ENCODE data around the gene PIK3R2. TPM values are rescaled to one million over a fixed set of nuclear protein-coding genes. Genes with fewer than 3 reads are reported as not detected.

PIK3R2 gene
- total and polyA plus RNA-seq, 4 donors: 14.1 to 134 (median 76.1) TPM

GRCh38 chr19:18121166-18121565 lies 31.8 kb upstream of the PIK3R2 start:
- no peak overlapping the region for H3K27ac ChIP-seq (ENCODE audit: low read depth, low read length)
- no peak for DNase-seq (ENCODE audit: low read depth in 4 of 6, low spot score in 6 of 6)
- H3K4me3 ChIP-seq (ENCODE audit: low read depth, low read length): no peak overlapping the region
- H3K27me3 ChIP-seq (ENCODE audit: control insufficient read depth, insufficient read depth, low read length): no peaks in the 10 kb centered on the region
- peaks cover 48% of the 10 kb centered on the region for H3K36me3 ChIP-seq (ENCODE audit: control insufficient read depth, insufficient read depth, low read length)
- no peaks in the 10 kb centered on the region for H3K9me3 ChIP-seq (ENCODE audit: control insufficient read depth, insufficient read depth, low read length)
- peaks cover 38% of the 10 kb centered on the region for H3K4me1 ChIP-seq (ENCODE audit: control insufficient read depth, insufficient read depth, low read length)
- 96% methylated on average over 4 of the region's 5 CpGs for WGBS (ENCODE audit: insufficient coverage)

DNA sequence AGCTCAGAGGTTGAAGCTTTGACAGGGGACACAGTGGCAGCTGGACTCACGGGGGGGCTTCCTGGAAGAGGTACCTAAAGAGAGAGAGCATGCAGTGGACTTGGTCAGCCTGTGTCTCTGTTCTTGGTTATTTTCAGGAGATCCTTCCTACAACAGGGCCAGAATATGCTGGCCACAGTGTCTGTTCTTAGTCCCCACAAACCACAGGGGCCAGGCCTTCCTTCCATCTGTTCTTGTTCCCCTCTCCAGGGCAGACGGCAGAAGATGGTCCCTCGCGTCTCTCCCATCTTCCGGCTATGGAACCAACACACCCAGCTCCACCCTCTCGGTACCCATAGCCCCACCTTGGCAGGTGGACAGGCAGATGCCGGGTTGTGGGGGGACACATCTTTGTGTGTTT lies 30.5 kb upstream of the PIK3R2 start:
- Histone ChIP-seq H3K27ac (ENCODE audit: low read depth, low read length) (no peak overlapping the region), H3K4me3 (ENCODE audit: low read depth, low read length) (no peak overlapping the region), H3K36me3 (ENCODE audit: control insufficient read depth, insufficient read depth, low read length) (peaks cover 54% of the 10 kb centered on the region), H3K9me3 (ENCODE audit: control insufficient read depth, insufficient read depth, low read length) (no peaks in the 10 kb centered on the region), H3K27me3 (ENCODE audit: control insufficient read depth, insufficient read depth, low read length) (no peaks in the 10 kb centered on the region), H3K4me1 (ENCODE audit: control insufficient read depth, insufficient read depth, low read length) (peaks cover 34% of the 10 kb centered on the region)
- no peak for DNase-seq (ENCODE audit: low read depth in 4 of 6, low spot score in 6 of 6)
- WGBS (ENCODE audit: insufficient coverage): 71% methylated on average over 1 of the region's 7 CpGs

GRCh38 chr19:18122860-18123795 lies 29.8 kb upstream of the PIK3R2 start:
- no peak overlapping the region for H3K4me3 ChIP-seq (ENCODE audit: low read depth, low read length)
- H3K9me3 ChIP-seq (ENCODE audit: control insufficient read depth, insufficient read depth, low read length): no peaks in the 10 kb centered on the region
- no peaks in the 10 kb centered on the region for H3K27me3 ChIP-seq (ENCODE audit: control insufficient read depth, insufficient read depth, low read length)
- H3K27ac ChIP-seq (ENCODE audit: low read depth, low read length): no peak overlapping the region
- peaks cover 32% of the 10 kb centered on the region for H3K4me1 ChIP-seq (ENCODE audit: control insufficient read depth, insufficient read depth, low read length)
- 81% methylated on average over 25 of the region's 27 CpGs for WGBS (ENCODE audit: insufficient coverage)
- H3K36me3 ChIP-seq (ENCODE audit: control insufficient read depth, insufficient read depth, low read length): peaks cover 61% of the 10 kb centered on the region
- DNase-seq (ENCODE audit: low read depth in 4 of 6, low spot score in 6 of 6): no peak

DNA sequence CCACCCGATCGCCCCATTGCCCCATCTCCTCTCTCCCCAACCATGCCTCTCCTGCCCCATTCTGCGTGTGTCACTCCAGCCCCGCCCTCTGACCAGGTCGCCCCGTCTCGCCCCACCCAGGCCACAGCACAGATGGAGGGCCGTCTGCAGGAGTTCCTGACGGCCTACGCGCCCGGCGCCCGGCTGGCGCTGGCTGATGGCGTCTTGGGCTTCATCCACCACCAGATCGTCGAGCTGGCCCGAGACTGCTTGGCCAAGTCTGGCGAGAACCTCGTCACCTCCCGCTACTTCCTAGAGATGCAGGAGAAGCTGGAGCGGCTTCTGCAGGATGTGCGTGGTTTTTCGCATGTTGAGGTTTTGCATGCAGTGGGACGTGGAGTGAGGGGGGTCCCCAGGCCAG lies 29.1 kb upstream of the PIK3R2 start:
- H3K27ac ChIP-seq (ENCODE audit: low read depth, low read length): no peak overlapping the region
- H3K4me1 ChIP-seq (ENCODE audit: control insufficient read depth, insufficient read depth, low read length): peaks cover 25% of the 10 kb centered on the region
- 87% methylated on average over 26 of the region's 26 CpGs for WGBS (ENCODE audit: insufficient coverage)
- DNase-seq (ENCODE audit: low read depth in 4 of 6, low spot score in 6 of 6): no peak
- peaks cover 68% of the 10 kb centered on the region for H3K36me3 ChIP-seq (ENCODE audit: control insufficient read depth, insufficient read depth, low read length)
- H3K4me3 ChIP-seq (ENCODE audit: low read depth, low read length): no peak overlapping the region
- no peaks in the 10 kb centered on the region for H3K27me3 ChIP-seq (ENCODE audit: control insufficient read depth, insufficient read depth, low read length)
- H3K9me3 ChIP-seq (ENCODE audit: control insufficient read depth, insufficient read depth, low read length): no peaks in the 10 kb centered on the region

DNA sequence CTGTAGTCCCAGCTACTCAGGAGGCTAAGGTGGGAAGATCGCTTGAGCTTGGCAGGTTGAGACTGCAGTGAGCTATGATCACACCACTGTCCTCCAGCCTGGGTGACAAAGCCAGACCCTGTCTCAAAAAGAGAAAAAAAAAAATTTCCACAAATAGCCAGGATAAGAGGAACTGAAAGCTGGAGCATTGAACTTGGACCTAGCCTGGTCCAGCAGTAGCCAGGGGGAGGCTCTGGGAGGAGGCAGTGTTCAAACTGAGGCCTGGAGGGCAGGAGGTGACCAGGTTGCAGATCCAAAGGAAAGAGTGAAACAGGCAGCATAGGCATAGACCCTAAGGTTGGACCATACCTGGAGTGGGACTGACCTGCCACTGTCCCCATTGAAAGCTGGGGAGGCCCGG lies 26.9 kb upstream of the PIK3R2 start:
- peaks cover 14% of the 10 kb centered on the region for H3K4me1 ChIP-seq (ENCODE audit: control insufficient read depth, insufficient read depth, low read length)
- no peaks in the 10 kb centered on the region for H3K9me3 ChIP-seq (ENCODE audit: control insufficient read depth, insufficient read depth, low read length)
- no peak overlapping the region for H3K4me3 ChIP-seq (ENCODE audit: low read depth, low read length)
- no peaks in the 10 kb centered on the region for H3K27me3 ChIP-seq (ENCODE audit: control insufficient read depth, insufficient read depth, low read length)
- WGBS (ENCODE audit: insufficient coverage): 93% methylated on average over 1 of the region's 2 CpGs
- no peak for DNase-seq (ENCODE audit: low read depth in 4 of 6, low spot score in 6 of 6)
- no peak overlapping the region for H3K27ac ChIP-seq (ENCODE audit: low read depth, low read length)
- H3K36me3 ChIP-seq (ENCODE audit: control insufficient read depth, insufficient read depth, low read length): peaks cover 91% of the 10 kb centered on the region

DNA sequence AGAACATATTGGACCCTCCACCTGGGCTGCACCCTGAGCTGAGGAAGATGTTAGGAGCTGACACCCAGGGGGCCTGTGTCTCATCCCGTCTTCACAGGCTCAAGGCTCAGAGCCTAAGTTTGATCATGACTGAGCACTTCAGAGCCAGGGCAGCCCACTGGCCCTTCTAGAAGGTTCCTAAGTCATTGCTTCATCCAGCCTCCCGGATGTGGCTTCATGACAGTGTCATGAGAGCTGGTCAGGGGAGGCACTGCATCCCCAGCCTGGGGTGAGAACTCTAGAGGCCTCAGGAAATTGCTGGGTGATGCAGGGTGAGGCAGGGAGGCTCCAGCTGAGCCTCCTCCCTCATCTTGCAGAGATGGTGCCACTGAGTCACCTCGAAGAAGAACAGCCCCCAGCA lies 24.9 kb upstream of the PIK3R2 start:
- H3K4me3 ChIP-seq (ENCODE audit: low read depth, low read length): no peak overlapping the region
- H3K36me3 ChIP-seq (ENCODE audit: control insufficient read depth, insufficient read depth, low read length): peaks cover 87% of the 10 kb centered on the region
- peaks cover 5% of the 10 kb centered on the region for H3K4me1 ChIP-seq (ENCODE audit: control insufficient read depth, insufficient read depth, low read length)
- no peaks in the 10 kb centered on the region for H3K9me3 ChIP-seq (ENCODE audit: control insufficient read depth, insufficient read depth, low read length)
- H3K27ac ChIP-seq (ENCODE audit: low read depth, low read length): no peak overlapping the region
- no peak for DNase-seq (ENCODE audit: low read depth in 4 of 6, low spot score in 6 of 6)
- 92% methylated on average over 3 of the region's 3 CpGs for WGBS (ENCODE audit: insufficient coverage)
- no peaks in the 10 kb centered on the region for H3K27me3 ChIP-seq (ENCODE audit: control insufficient read depth, insufficient read depth, low read length)

DNA sequence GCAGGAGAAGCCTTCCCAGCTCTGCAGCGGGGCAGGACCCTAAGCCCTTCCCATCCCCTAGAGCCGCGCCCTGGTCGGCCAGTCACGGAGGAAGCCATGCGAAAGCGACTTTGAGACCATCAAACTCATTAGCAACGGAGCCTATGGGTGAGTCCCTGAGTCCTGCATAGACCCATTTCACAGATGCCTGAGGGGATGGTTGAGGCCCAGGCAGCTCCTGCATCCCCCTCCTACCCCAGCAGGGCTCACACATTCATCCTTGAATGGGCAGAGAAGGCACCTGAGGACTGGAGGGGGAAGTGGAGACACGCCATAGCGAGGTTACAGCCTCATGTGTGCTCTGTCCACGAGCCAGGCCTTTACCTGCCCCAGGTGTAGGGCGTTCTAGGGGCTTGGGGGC lies 24.2 kb upstream of the PIK3R2 start:
- no peaks in the 10 kb centered on the region for H3K9me3 ChIP-seq (ENCODE audit: control insufficient read depth, insufficient read depth, low read length)
- no peak for DNase-seq (ENCODE audit: low read depth in 4 of 6, low spot score in 6 of 6)
- H3K4me3 ChIP-seq (ENCODE audit: low read depth, low read length): no peak overlapping the region
- H3K27ac ChIP-seq (ENCODE audit: low read depth, low read length): no peak overlapping the region
- no peaks in the 10 kb centered on the region for H3K4me1 ChIP-seq (ENCODE audit: control insufficient read depth, insufficient read depth, low read length)
- H3K27me3 ChIP-seq (ENCODE audit: control insufficient read depth, insufficient read depth, low read length): no peaks in the 10 kb centered on the region
- peaks cover 83% of the 10 kb centered on the region for H3K36me3 ChIP-seq (ENCODE audit: control insufficient read depth, insufficient read depth, low read length)
- 96% methylated on average over 12 of the region's 12 CpGs for WGBS (ENCODE audit: insufficient coverage)

GRCh38 chr19:18130523-18131242 lies 22.3 kb upstream of the PIK3R2 start:
- Histone ChIP-seq H3K4me1 (ENCODE audit: control insufficient read depth, insufficient read depth, low read length) (no peaks in the 10 kb centered on the region), H3K36me3 (ENCODE audit: control insufficient read depth, insufficient read depth, low read length) (peaks cover 83% of the 10 kb centered on the region), H3K27ac (ENCODE audit: low read depth, low read length) (no peak overlapping the region), H3K4me3 (ENCODE audit: low read depth, low read length) (no peak overlapping the region), H3K27me3 (ENCODE audit: control insufficient read depth, insufficient read depth, low read length) (no peaks in the 10 kb centered on the region), H3K9me3 (ENCODE audit: control insufficient read depth, insufficient read depth, low read length) (no peaks in the 10 kb centered on the region)
- DNase-seq (ENCODE audit: low read depth in 4 of 6, low spot score in 6 of 6): no peak
- 94% methylated on average over 21 of the region's 21 CpGs for WGBS (ENCODE audit: insufficient coverage)

GRCh38 chr19:18131841-18132596 lies 20.9 kb upstream of the PIK3R2 start:
- WGBS (ENCODE audit: insufficient coverage): 78% methylated on average over 28 of the region's 31 CpGs
- peaks cover 88% of the 10 kb centered on the region for H3K36me3 ChIP-seq (ENCODE audit: control insufficient read depth, insufficient read depth, low read length)

More at GRCh38 chr19:18131841-18132596, 20.9 kb upstream of the PIK3R2 start:
- Histone ChIP-seq H3K27me3 (ENCODE audit: control insufficient read depth, insufficient read depth, low read length) (no peaks in the 10 kb centered on the region), H3K9me3 (ENCODE audit: control insufficient read depth, insufficient read depth, low read length) (no peaks in the 10 kb centered on the region), H3K4me3 (ENCODE audit: low read depth, low read length) (no peak overlapping the region), H3K4me1 (ENCODE audit: control insufficient read depth, insufficient read depth, low read length) (no peaks in the 10 kb centered on the region), H3K27ac (ENCODE audit: low read depth, low read length) (no peak overlapping the region)
- no peak for DNase-seq (ENCODE audit: low read depth in 4 of 6, low spot score in 6 of 6)
